GM12878 (cell line): ENCODE data around the gene ITPRIP. TPM values are rescaled to one million over a fixed set of nuclear protein-coding genes. Genes with fewer than 3 reads are reported as not detected.

Experiments
- ATAC-seq: fragments of 200-7000 bp; cut with Tn5 transposase; 3 replicates; pipeline ENCODE4 v1.9.1; 2020; ENCODE audit warnings: mild to moderate bottlenecking, moderate library complexity
- BruUV-seq: library from RNA; stranded (reverse); fragments of 400-500 nt; replicated peaks from 2 replicates; lab custom pipeline; 2021; lab: Mats Ljungman, UMichigan
- CTCF ChIA-PET: fragments of 300-600 bp; sonication (Branson Sonifier 250); formaldehyde crosslinking; extraction: SDS; loops from one replicate; lab custom pipeline; 2021; ENCODE audit warnings: inconsistent platforms; lab: Yijun Ruan, JAX
- POLR2A ChIA-PET: fragments of 350-600 bp; formaldehyde crosslinking; extraction: SDS; loops from one replicate; lab custom pipeline; 2021; ENCODE audit warnings: inconsistent platforms; lab: Charles Lee
- RAD21 ChIA-PET: fragments of 300-600 bp; sonication (Branson Sonifier 250); formaldehyde crosslinking; loops from one replicate; lab custom pipeline; 2023; ENCODE audit warnings: antibody characterized with exemption; ENCODE audit not compliant: unreplicated experiment; lab: Charles Lee
- SMC1A ChIA-PET: fragments of 300-600 bp; sonication (Branson Sonifier 250); formaldehyde crosslinking; loops from one replicate; lab custom pipeline; 2023; ENCODE audit not compliant: unreplicated experiment, uncharacterized antibody; lab: Charles Lee
- DNase-seq: peaks from one replicate; pipeline ENCODE4 v3.0.0-alpha.2; 2011; ENCODE audit warnings: low read depth, low spot score
- FAIRE-seq: peaks from 3 replicates; lab custom pipeline; 2011; peaks lifted over from hg19 to GRCh38; lab: Jason Lieb, UNC
- H2AFZ ChIP-seq: 2 replicates; pipeline ENCODE4 v1.6.0; 2011; ENCODE audit warnings: low read depth, low read length, control low read depth; ENCODE audit not compliant: control insufficient read depth
- H3K27ac ChIP-seq: 2 replicates; pipeline ENCODE4 v1.5.1; 2011; ENCODE audit warnings: control low read depth; ENCODE audit not compliant: control insufficient read depth, insufficient read depth
- H3K27me3 ChIP-seq, 2 experiments: replicated peaks in 1 of 2; 2 replicates each; pipeline versions ENCODE4 v1.6.0 to v1.6.1; 2011; ENCODE audit warnings: low read length in 1 of 2; ENCODE audit not compliant: control insufficient read depth in 2 of 2, insufficient read depth in 2 of 2
- H3K36me3 ChIP-seq, 2 experiments: 2 replicates each; pipeline ENCODE4 v1.5.1; 2011; ENCODE audit warnings: low read length in 1 of 2; ENCODE audit not compliant: control insufficient read depth in 2 of 2, insufficient read depth in 2 of 2
- H3K4me1 ChIP-seq: 2 replicates; pipeline ENCODE4 v1.6.1; 2011; ENCODE audit warnings: mild to moderate bottlenecking, low read length, moderate library complexity, mixed read lengths; ENCODE audit not compliant: control insufficient read depth, insufficient read depth
- H3K4me2 ChIP-seq: 2 replicates; pipeline ENCODE4 v1.6.0; 2011; ENCODE audit warnings: control low read depth; ENCODE audit not compliant: control insufficient read depth, insufficient read depth
- H3K4me3 ChIP-seq: fragments of 200-600 bp; sonication (generic); 2 replicates; pipeline ENCODE4 v1.5.1; 2016
- H3K79me2 ChIP-seq: 2 replicates; pipeline ENCODE4 v1.6.0; 2011; ENCODE audit warnings: low read length; ENCODE audit not compliant: control insufficient read depth, insufficient read depth
- H3K9ac ChIP-seq: 2 replicates; pipeline ENCODE4 v1.8.0; 2011; ENCODE audit warnings: low read length, control low read depth, mixed read lengths; ENCODE audit not compliant: control insufficient read depth, insufficient read depth
- H3K9me3 ChIP-seq: replicated peaks from 3 replicates; pipeline ENCODE4 v1.5.1; 2011; ENCODE audit warnings: mild to moderate bottlenecking, low read length; ENCODE audit not compliant: control insufficient read depth, insufficient read depth
- H4K20me1 ChIP-seq: 2 replicates; pipeline ENCODE4 v1.6.0; 2011; ENCODE audit not compliant: control insufficient read depth, insufficient read depth
- CBX3 ChIP-seq: fragments of 200-600 bp; sonication (generic); IDR thresholded peaks from 2 replicates; pipeline ENCODE4 v1.6.1; 2016; ENCODE audit warnings: low read depth, borderline replicate concordance
- EGR1 ChIP-seq, 2 experiments: IDR thresholded peaks; 1 replicate in 1 of 2; 2 replicates in 1 of 2; pipeline ENCODE4 v1.6.1; 2011 to 2012; ENCODE audit warnings: low read depth in 2 of 2, low read length in 2 of 2, borderline replicate concordance in 1 of 2, mild to moderate bottlenecking in 1 of 2, moderate library complexity in 1 of 2
- EP300 ChIP-seq, 2 experiments: fragments of 150-350 bp in 1 of 2; IDR thresholded peaks; 2 replicates each; pipeline ENCODE4 v1.6.1; 2011 to 2012; ENCODE audit warnings: low read depth in 2 of 2, low read length in 2 of 2, borderline replicate concordance in 1 of 2, improper control_type of control experiment in 1 of 2, inconsistent platforms in 1 of 2; ENCODE audit not compliant: control insufficient read depth in 1 of 2
- KLF5 ChIP-seq: fragments of 450-650 bp; IDR thresholded peaks from 2 replicates; pipeline ENCODE4 v1.6.1; 2014; ENCODE audit warnings: mild to moderate bottlenecking; ENCODE audit not compliant: partially characterized antibody
- MYC ChIP-seq: IDR thresholded peaks from 2 replicates; pipeline ENCODE4 v1.6.1; 2011; ENCODE audit warnings: mild to moderate bottlenecking, low read length, moderate library complexity, inconsistent platforms; ENCODE audit not compliant: insufficient read depth, insufficient replicate concordance, insufficient read length, severe bottlenecking
- RAD21 ChIP-seq: IDR thresholded peaks from 2 replicates; pipeline ENCODE4 v1.6.1; 2011; ENCODE audit warnings: mild to moderate bottlenecking, low read depth, low read length, moderate library complexity; ENCODE audit not compliant: insufficient read depth
- SMAD1 ChIP-seq: fragments of 450-650 bp; IDR thresholded peaks from 2 replicates; pipeline ENCODE4 v1.6.1; 2018; ENCODE audit warnings: mild to moderate bottlenecking, low read depth; ENCODE audit not compliant: partially characterized antibody
- SMARCA5 ChIP-seq: fragments of 450-650 bp; IDR thresholded peaks from 2 replicates; pipeline ENCODE4 v1.6.1; 2017; ENCODE audit warnings: mild to moderate bottlenecking
- SREBF2 ChIP-seq: IDR thresholded peaks from 2 replicates; pipeline ENCODE4 v1.6.1; 2012; ENCODE audit warnings: mild to moderate bottlenecking, low read length
- SRF ChIP-seq, 2 experiments: IDR thresholded peaks; 2 replicates each; pipeline ENCODE4 v1.6.1; 2011; ENCODE audit warnings: low read depth in 2 of 2, low read length in 2 of 2, mild to moderate bottlenecking in 1 of 2, moderate library complexity in 1 of 2
- STAT1 ChIP-seq: fragments of 450-650 bp; conservative IDR thresholded peaks from 2 replicates; pipeline ENCODE4 v1.6.1; 2014; ENCODE audit warnings: antibody characterized with exemption, mild to moderate bottlenecking
- ZNF24 ChIP-seq: fragments of 450-650 bp; IDR thresholded peaks from 2 replicates; pipeline ENCODE4 v1.6.1; 2017; ENCODE audit warnings: antibody characterized with exemption, mild to moderate bottlenecking
- ZNF384 ChIP-seq: IDR thresholded peaks from 2 replicates; pipeline ENCODE4 v1.6.1; 2012; ENCODE audit warnings: low read depth, mild to moderate bottlenecking, low read length, improper control_type of control experiment, borderline replicate concordance
- ZSCAN29 ChIP-seq: fragments of 450-650 bp; IDR thresholded peaks from 2 replicates; pipeline ENCODE4 v1.6.1; 2017; ENCODE audit warnings: mild to moderate bottlenecking, moderate library complexity
- WGBS: methylation state at CpG from one replicate; pipeline ENCODE4 v1.1.6; 2016; ENCODE audit warnings: low lambda C conversion rate; ENCODE audit not compliant: insufficient replicate concordance, insufficient coverage; ENCODE audit errors: missing lambda C conversion rate; 5-methylcytosine and 5-hydroxymethylcytosine counted together
- in situ Hi-C: fragments of 300-500 bp; cut with MboI; formaldehyde crosslinking; loops from 9 replicates; pipeline ENCODE4 v1.14.3; 2018; ENCODE audit warnings: mixed read lengths
- intact Hi-C: fragments of 100-400 bp; cut with micrococcal nuclease; formaldehyde crosslinking; loops from one replicate; pipeline ENCODE4 v1.14.2; 2022; ENCODE audit not compliant: unreplicated experiment
- polyA plus RNA-seq, 11 experiments: library from polyadenylated mRNA; depleted of rRNA in 4 of 11; unstranded in 6 of 11; stranded (reverse) in 5 of 11; fragments of >200 nt; fragmentation: Nextera tagmentation in 4 of 11; fragmentation: Illumina TruSeq in 1 of 11; extraction: Ambion mirVana in 4 of 11; extraction: Trizol in 1 of 11; gene quantifications; 1 replicate in 1 of 11; 2 replicates in 10 of 11; pipeline versions ENCODE4 v1.2.1 to v1.2.3, GENCODE V29; 2011 to 2016; ENCODE audit warnings: inconsistent platforms in 2 of 11, missing spikeins in 2 of 11, low read depth in 1 of 11
- total RNA-seq, 4 experiments: library from RNA; depleted of rRNA in 3 of 4; stranded (reverse); fragments of >200 nt in 3 of 4; fragmentation: Illumina TruSeq in 1 of 4; extraction: Trizol in 1 of 4; gene quantifications; 2 replicates each; pipeline versions ENCODE4 v1.2.1 to v1.2.3, GENCODE V29; 2013 to 2021
- TF ChIP-seq, protein P1 (sequence below): IDR thresholded peaks from 2 replicates; pipeline ENCODE4 v1.6.1; 2012; ENCODE audit warnings: low read depth, low read length, improper control_type of control experiment
- TF ChIP-seq, protein P2 (sequence below): IDR thresholded peaks from 2 replicates; pipeline ENCODE4 v1.6.1; 2011; ENCODE audit warnings: low read depth, mild to moderate bottlenecking, low read length, moderate library complexity, borderline replicate concordance; ENCODE audit errors: extremely low read depth
- TF ChIP-seq, protein P3 (sequence below): IDR thresholded peaks from 2 replicates; pipeline ENCODE4 v1.6.1; 2012; ENCODE audit warnings: low read depth, low read length, improper control_type of control experiment
- TF ChIP-seq, protein P4 (sequence below): fragments of 150-350 bp; IDR thresholded peaks from 2 replicates; pipeline ENCODE4 v1.6.1; 2014; ENCODE audit warnings: mild to moderate bottlenecking, low read depth, low read length

Gene ITPRIP
- total and polyA plus RNA-seq, 10 of the 15 experiments (the other 5 are each of a cell fraction or from before 2014, with no cell fraction given), result 0.82 to 10.4 (median 5.9) TPM

DNA sequence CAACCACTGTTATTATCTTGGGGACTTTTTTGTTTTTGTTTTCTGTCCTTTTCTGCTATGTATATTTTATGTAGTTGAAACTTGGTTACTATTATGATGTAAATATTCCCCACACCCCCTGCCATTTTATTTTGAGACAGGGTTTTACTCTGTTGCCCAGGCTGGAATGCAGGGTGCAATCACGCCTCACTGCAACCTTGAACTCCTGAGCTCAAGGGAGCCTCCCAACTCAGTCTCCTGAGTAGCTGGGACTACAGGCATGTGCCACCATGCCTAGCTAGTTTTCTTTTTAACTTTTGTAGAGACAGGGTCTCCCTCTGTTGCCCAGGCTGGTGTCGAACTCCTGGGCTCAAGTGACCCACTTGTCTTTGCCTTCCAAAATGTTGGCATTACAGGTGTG is 51.3 kb downstream of the ITPRIP start:
- Histone ChIP-seq H3K27me3 (no peaks in the 10 kb centered on the region; a peak in 1 of 4 replicates), H3K4me2 (no peak overlapping the region), H3K9me3 (no peaks in the 10 kb centered on the region), H3K79me2 (no peaks in the 10 kb centered on the region), H4K20me1 (no peaks in the 10 kb centered on the region), H3K27ac (no peak overlapping the region), H2AFZ (no peak overlapping the region), H3K4me3 (no peak overlapping the region), H3K36me3 (no peaks in the 10 kb centered on the region), H3K4me1 (no peaks in the 10 kb centered on the region)
- WGBS, result 33% methylated on average over 2 of the region's 2 CpGs
- intact Hi-C loops, result no loop called here
- ChIA-PET RAD21 (interaction anchor here (1.0 to 1.7 kb wide), 2 partner anchors 9 to 64 kb away, joined by 3 to 5 read pairs; no protein-coding TSS in a partner anchor), CTCF (interaction anchor here (1.4 to 12.8 kb wide), 3 partner anchors 12 to 65 kb away, joined by 9 to 333 read pairs (median 31); partner anchors contain the start of gene CFAP58), POLR2A (no interaction called here), SMC1A (interaction anchor here (1.1 to 2.2 kb wide), 4 partner anchors 12 to 209 kb away, joined by 3 to 12 read pairs (median 4); no protein-coding TSS in a partner anchor)
- no peak for ATAC-seq
- no peak for FAIRE-seq
- no TSS peak for BruUV-seq
- TF ChIP-seq ZNF384 (no peak), KLF5 (no peak), EGR1 (IDR thresholded peaks at IDR 0.05; ENCODE audit: borderline replicate concordance in 1 of 2, low read depth in 2 of 2, low read length in 2 of 2) (no peak), STAT1 (no peak), CBX3 (no peak), ZNF24 (no peak), SMARCA5 (no peak), SRF (IDR thresholded peaks at IDR 0.05; ENCODE audit: low read depth in 2 of 2, low read length in 2 of 2) (no peak), EP300 (IDR thresholded peaks at IDR 0.05; ENCODE audit: borderline replicate concordance in 1 of 2, control insufficient read depth in 1 of 2, low read depth in 2 of 2, low read length in 2 of 2) (no peak), SMAD1 (no peak), SREBF2 (no peak), ZSCAN29 (no peak), MYC (no peak), RAD21 (no peak)
- TF ChIP-seq, protein P1, sequence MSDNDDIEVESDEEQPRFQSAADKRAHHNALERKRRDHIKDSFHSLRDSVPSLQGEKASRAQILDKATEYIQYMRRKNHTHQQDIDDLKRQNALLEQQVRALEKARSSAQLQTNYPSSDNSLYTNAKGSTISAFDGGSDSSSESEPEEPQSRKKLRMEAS, result no peak
- TF ChIP-seq, protein P2, sequence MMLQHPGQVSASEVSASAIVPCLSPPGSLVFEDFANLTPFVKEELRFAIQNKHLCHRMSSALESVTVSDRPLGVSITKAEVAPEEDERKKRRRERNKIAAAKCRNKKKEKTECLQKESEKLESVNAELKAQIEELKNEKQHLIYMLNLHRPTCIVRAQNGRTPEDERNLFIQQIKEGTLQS, result no peak
- TF ChIP-seq, protein P3, sequence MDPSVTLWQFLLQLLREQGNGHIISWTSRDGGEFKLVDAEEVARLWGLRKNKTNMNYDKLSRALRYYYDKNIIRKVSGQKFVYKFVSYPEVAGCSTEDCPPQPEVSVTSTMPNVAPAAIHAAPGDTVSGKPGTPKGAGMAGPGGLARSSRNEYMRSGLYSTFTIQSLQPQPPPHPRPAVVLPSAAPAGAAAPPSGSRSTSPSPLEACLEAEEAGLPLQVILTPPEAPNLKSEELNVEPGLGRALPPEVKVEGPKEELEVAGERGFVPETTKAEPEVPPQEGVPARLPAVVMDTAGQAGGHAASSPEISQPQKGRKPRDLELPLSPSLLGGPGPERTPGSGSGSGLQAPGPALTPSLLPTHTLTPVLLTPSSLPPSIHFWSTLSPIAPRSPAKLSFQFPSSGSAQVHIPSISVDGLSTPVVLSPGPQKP, result no peak
- TF ChIP-seq, protein P4, sequence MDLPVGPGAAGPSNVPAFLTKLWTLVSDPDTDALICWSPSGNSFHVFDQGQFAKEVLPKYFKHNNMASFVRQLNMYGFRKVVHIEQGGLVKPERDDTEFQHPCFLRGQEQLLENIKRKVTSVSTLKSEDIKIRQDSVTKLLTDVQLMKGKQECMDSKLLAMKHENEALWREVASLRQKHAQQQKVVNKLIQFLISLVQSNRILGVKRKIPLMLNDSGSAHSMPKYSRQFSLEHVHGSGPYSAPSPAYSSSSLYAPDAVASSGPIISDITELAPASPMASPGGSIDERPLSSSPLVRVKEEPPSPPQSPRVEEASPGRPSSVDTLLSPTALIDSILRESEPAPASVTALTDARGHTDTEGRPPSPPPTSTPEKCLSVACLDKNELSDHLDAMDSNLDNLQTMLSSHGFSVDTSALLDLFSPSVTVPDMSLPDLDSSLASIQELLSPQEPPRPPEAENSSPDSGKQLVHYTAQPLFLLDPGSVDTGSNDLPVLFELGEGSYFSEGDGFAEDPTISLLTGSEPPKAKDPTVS, result no peak
- TF ChIP-seq, all 136 proteins: peak for 0
- in situ Hi-C loops, result no loop called here
- no peak overlapping the region for H3K9ac ChIP-seq
- DNase-seq, result no peak
